ENCODE results near the gene BABAM2. TPM values are rescaled to one million over a fixed set of nuclear protein-coding genes. Genes with fewer than 3 reads are reported as not detected.

Gene BABAM2
- total and polyA plus RNA-seq, 9 of the 15 experiments (the other 6 are each of a cell fraction or from before 2014, with no cell fraction given): 10.9 to 37.4 (median 25.6) TPM

- TF ChIP-seq, protein P1, sequence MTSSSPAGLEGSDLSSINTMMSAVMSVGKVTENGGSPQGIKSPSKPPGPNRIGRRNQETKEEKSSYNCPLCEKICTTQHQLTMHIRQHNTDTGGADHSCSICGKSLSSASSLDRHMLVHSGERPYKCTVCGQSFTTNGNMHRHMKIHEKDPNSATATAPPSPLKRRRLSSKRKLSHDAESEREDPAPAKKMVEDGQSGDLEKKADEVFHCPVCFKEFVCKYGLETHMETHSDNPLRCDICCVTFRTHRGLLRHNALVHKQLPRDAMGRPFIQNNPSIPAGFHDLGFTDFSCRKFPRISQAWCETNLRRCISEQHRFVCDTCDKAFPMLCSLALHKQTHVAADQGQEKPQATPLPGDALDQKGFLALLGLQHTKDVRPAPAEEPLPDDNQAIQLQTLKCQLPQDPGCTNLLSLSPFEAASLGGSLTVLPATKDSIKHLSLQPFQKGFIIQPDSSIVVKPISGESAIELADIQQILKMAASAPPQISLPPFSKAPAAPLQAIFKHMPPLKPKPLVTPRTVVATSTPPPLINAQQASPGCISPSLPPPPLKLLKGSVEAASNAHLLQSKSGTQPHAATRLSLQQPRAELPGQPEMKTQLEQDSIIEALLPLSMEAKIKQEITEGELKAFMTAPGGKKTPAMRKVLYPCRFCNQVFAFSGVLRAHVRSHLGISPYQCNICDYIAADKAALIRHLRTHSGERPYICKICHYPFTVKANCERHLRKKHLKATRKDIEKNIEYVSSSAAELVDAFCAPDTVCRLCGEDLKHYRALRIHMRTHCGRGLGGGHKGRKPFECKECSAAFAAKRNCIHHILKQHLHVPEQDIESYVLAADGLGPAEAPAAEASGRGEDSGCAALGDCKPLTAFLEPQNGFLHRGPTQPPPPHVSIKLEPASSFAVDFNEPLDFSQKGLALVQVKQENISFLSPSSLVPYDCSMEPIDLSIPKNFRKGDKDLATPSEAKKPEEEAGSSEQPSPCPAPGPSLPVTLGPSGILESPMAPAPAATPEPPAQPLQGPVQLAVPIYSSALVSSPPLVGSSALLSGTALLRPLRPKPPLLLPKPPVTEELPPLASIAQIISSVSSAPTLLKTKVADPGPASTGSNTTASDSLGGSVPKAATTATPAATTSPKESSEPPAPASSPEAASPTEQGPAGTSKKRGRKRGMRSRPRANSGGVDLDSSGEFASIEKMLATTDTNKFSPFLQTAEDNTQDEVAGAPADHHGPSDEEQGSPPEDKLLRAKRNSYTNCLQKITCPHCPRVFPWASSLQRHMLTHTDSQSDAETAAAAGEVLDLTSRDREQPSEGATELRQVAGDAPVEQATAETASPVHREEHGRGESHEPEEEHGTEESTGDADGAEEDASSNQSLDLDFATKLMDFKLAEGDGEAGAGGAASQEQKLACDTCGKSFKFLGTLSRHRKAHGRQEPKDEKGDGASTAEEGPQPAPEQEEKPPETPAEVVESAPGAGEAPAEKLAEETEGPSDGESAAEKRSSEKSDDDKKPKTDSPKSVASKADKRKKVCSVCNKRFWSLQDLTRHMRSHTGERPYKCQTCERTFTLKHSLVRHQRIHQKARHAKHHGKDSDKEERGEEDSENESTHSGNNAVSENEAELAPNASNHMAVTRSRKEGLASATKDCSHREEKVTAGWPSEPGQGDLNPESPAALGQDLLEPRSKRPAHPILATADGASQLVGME (CRISPR knock-in tag; IDR thresholded peaks at IDR 0.05): no peak
- TF ChIP-seq RCOR1 (IDR thresholded peaks at IDR 0.05; ENCODE audit: borderline replicate concordance in 1 of 2, low read depth in 2 of 2, low read length in 2 of 2) (peak in 1 of 2 experiments; percentile 81; a peak in 2 of 4 replicates), PKNOX1 (IDR thresholded peaks at IDR 0.05) (peak; percentile 65), MAFF (IDR thresholded peaks at IDR 0.05; ENCODE audit: low read length) (peak; percentile 76), GABPB1 (CRISPR knock-in tag; IDR thresholded peaks at IDR 0.05) (0 out of 2 replicates have a peak, but pooled peaks have one; percentile 18), NFXL1 (CRISPR knock-in tag; IDR thresholded peaks at IDR 0.05) (no peak), BHLHE40 (IDR thresholded peaks at IDR 0.05; ENCODE audit: low read length) (0 out of 2 replicates have a peak, but pooled peaks have one; percentile 15), TEAD4 (IDR thresholded peaks at IDR 0.05; ENCODE audit: low read length) (peak; percentile 50; the same call in 1 of the 2 replicates), TEAD4 (CRISPR knock-in tag; IDR thresholded peaks at IDR 0.05; ENCODE audit: borderline replicate concordance) (no peak), ARNT (IDR thresholded peaks at IDR 0.05) (0 out of 4 replicates have a peak, but pooled peaks of 1 of the 2 experiments have one; percentile 50), ASH1L (IDR thresholded peaks at IDR 0.05; ENCODE audit: borderline replicate concordance, low read depth, partially characterized antibody) (no peak), CCNT2 (IDR thresholded peaks at IDR 0.05; ENCODE audit: borderline replicate concordance, extremely low read depth, insufficient read length, low read depth, low read length) (peak; percentile 75), KAT7 (CRISPR knock-in tag; IDR thresholded peaks at IDR 0.05; ENCODE audit: borderline replicate concordance) (0 out of 2 replicates have a peak, but pooled peaks have one; percentile 70)
Observed at GRCh38 chr2:27925766-27926472, 35.4 kb downstream of the BABAM2 start (continued).
